DND-41 (cell line): ENCODE measurements around the gene TPD52L1.

Experiments used
- ATAC-seq: fragments of 200-7000 bp; cut with Tn5 transposase; 3 replicates; pipeline ENCODE4 v1.9.1; 2021; ENCODE audit warnings: low read depth; ENCODE audit not compliant: insufficient read depth
- DNase-seq: peaks from one replicate; pipeline ENCODE4 v3.0.0-alpha.2; 2020
- H2AFZ ChIP-seq: 2 replicates; pipeline ENCODE4 v1.6.0; 2012; ENCODE audit warnings: low read depth, low read length
- H3K27ac ChIP-seq: 2 replicates; pipeline ENCODE4 v1.5.1; 2012; ENCODE audit warnings: low read length, inconsistent platforms
- H3K27me3 ChIP-seq: fragments of 200-600 bp; sonication (generic); 2 replicates; pipeline ENCODE4 v1.6.0; 2012; ENCODE audit warnings: low read length, mild to moderate bottlenecking, inconsistent platforms; ENCODE audit not compliant: insufficient read depth, poor library complexity
- H3K36me3 ChIP-seq: 2 replicates; pipeline ENCODE4 v1.5.1; 2012; ENCODE audit warnings: low read length, inconsistent platforms; ENCODE audit not compliant: insufficient read depth
- H3K4me1 ChIP-seq: 2 replicates; pipeline ENCODE4 v1.5.1; 2012; ENCODE audit warnings: mild to moderate bottlenecking, low read length; ENCODE audit not compliant: insufficient read depth
- H3K4me2 ChIP-seq: 2 replicates; pipeline ENCODE4 v1.6.0; 2012; ENCODE audit warnings: mild to moderate bottlenecking, moderate library complexity, low read length, inconsistent platforms; ENCODE audit not compliant: insufficient read depth
- H3K4me3 ChIP-seq, 2 experiments: fragments of 200-600 bp in 1 of 2; shearing (Covaris generic) in 1 of 2; 2 replicates each; pipeline ENCODE4 v1.5.1; 2012 to 2016; ENCODE audit warnings: inconsistent platforms in 2 of 2, low read length in 2 of 2, mild to moderate bottlenecking in 2 of 2, low read depth in 1 of 2, moderate library complexity in 1 of 2
- H3K79me2 ChIP-seq: 2 replicates; pipeline ENCODE4 v1.6.0; 2012; ENCODE audit warnings: low read length, inconsistent platforms; ENCODE audit not compliant: insufficient read depth
- H3K9ac ChIP-seq: 2 replicates; pipeline ENCODE4 v1.6.0; 2012; ENCODE audit warnings: low read depth, mild to moderate bottlenecking, inconsistent platforms, low read length, moderate library complexity
- H3K9me3 ChIP-seq: 2 replicates; pipeline ENCODE4 v1.5.1; 2012; ENCODE audit warnings: low read length, moderate library complexity, mild to moderate bottlenecking, inconsistent platforms; ENCODE audit not compliant: insufficient read depth, severe bottlenecking
- H4K20me1 ChIP-seq: 2 replicates; pipeline ENCODE4 v1.6.0; 2012; ENCODE audit warnings: low read length; ENCODE audit not compliant: insufficient read depth
- CTCF ChIP-seq: IDR thresholded peaks from 2 replicates; pipeline ENCODE4 v1.5.1; 2012; ENCODE audit warnings: borderline replicate concordance, low read length, moderate library complexity, mild to moderate bottlenecking; ENCODE audit not compliant: poor library complexity, severe bottlenecking; ENCODE audit errors: extremely low read depth
- EZH2 ChIP-seq: IDR thresholded peaks from 3 replicates; pipeline ENCODE4 v1.6.1; 2012; ENCODE audit warnings: borderline replicate concordance, low read depth, mild to moderate bottlenecking, moderate library complexity, low read length, inconsistent platforms; ENCODE audit not compliant: severe bottlenecking

The TPD52L1 gene

GRCh38 chr6:125163811-125164210 lies 10.2 kb downstream of the TPD52L1 start:
- Histone ChIP-seq H3K27me3 (no peaks in the 10 kb centered on the region), H3K4me3 (no peak overlapping the region), H3K27ac (no peak overlapping the region), H3K4me2 (no peak overlapping the region), H4K20me1 (no peaks in the 10 kb centered on the region), H3K4me1 (no peaks in the 10 kb centered on the region), H3K9me3 (no peaks in the 10 kb centered on the region), H3K79me2 (no peaks in the 10 kb centered on the region), H3K9ac (no peak overlapping the region), H2AFZ (no peak overlapping the region), H3K36me3 (no peaks in the 10 kb centered on the region)
- DNase-seq = no peak
- TF ChIP-seq EZH2 = no peak
- TF ChIP-seq CTCF = no peak
- no peak for ATAC-seq

GRCh38 chr6:125164696-125165095 lies 11.1 kb downstream of the TPD52L1 start:
- Histone ChIP-seq H2AFZ (no peak overlapping the region), H3K9ac (no peak overlapping the region), H3K4me1 (no peaks in the 10 kb centered on the region), H3K27me3 (no peaks in the 10 kb centered on the region), H3K4me2 (no peak overlapping the region), H3K27ac (no peak overlapping the region), H3K79me2 (no peaks in the 10 kb centered on the region), H3K4me3 (no peak overlapping the region), H3K36me3 (no peaks in the 10 kb centered on the region), H4K20me1 (no peaks in the 10 kb centered on the region), H3K9me3 (no peaks in the 10 kb centered on the region)
- no peak for DNase-seq
- no peak for ATAC-seq
- TF ChIP-seq EZH2 = no peak
- TF ChIP-seq CTCF = no peak

GRCh38 chr6:125165256-125165655 lies 11.7 kb downstream of the TPD52L1 start:
- Histone ChIP-seq H3K4me3 (no peak overlapping the region), H4K20me1 (no peaks in the 10 kb centered on the region), H3K79me2 (no peaks in the 10 kb centered on the region), H3K4me2 (no peak overlapping the region), H3K9ac (no peak overlapping the region), H3K27ac (no peak overlapping the region), H2AFZ (no peak overlapping the region), H3K36me3 (no peaks in the 10 kb centered on the region), H3K4me1 (no peaks in the 10 kb centered on the region), H3K9me3 (no peaks in the 10 kb centered on the region), H3K27me3 (no peaks in the 10 kb centered on the region)
- TF ChIP-seq CTCF (no peak), EZH2 (no peak)
- DNase-seq = no peak
- no peak for ATAC-seq

GRCh38 chr6:125165776-125166175 lies 12.2 kb downstream of the TPD52L1 start:
- no peaks in the 10 kb centered on the region for H3K9me3 ChIP-seq
- no peak overlapping the region for H3K27ac ChIP-seq
- ATAC-seq (no peak), DNase-seq (no peak)
- no peak overlapping the region for H3K4me2 ChIP-seq
- no peaks in the 10 kb centered on the region for H3K27me3 ChIP-seq
- no peak overlapping the region for H2AFZ ChIP-seq
- H3K4me3 ChIP-seq = no peak overlapping the region
- no peak overlapping the region for H3K9ac ChIP-seq
- H3K4me1 ChIP-seq = no peaks in the 10 kb centered on the region
- H3K36me3 ChIP-seq = no peaks in the 10 kb centered on the region
- H4K20me1 ChIP-seq = no peaks in the 10 kb centered on the region
- no peaks in the 10 kb centered on the region for H3K79me2 ChIP-seq
- no peak for TF ChIP-seq EZH2
- TF ChIP-seq CTCF = no peak
